IMR-90 (cell line): ENCODE results near the gene DYSF. TPM values are rescaled to one million over a fixed set of nuclear protein-coding genes. Genes with fewer than 3 reads are reported as not detected.

Experiments
- ATAC-seq: fragments of 200-7000 bp; cut with Tn5 transposase; 2 replicates; pipeline ENCODE4 v1.9.1; 2020; ENCODE audit warnings: low read depth, mild to moderate bottlenecking, moderate library complexity
- BruUV-seq: library from RNA; stranded (reverse); fragments of 400-500 nt; replicated peaks from 2 replicates; lab custom pipeline; 2021; lab: Mats Ljungman, UMichigan
- CTCF ChIA-PET: fragments of 300-600 bp; formaldehyde crosslinking; extraction: SDS; loops from one replicate; lab custom pipeline; 2021; ENCODE audit warnings: antibody characterized with exemption; lab: Yijun Ruan, JAX
- POLR2A ChIA-PET: fragments of 300-600 bp; sonication (Branson Sonifier 250); formaldehyde crosslinking; loops from one replicate; lab custom pipeline; 2022; ENCODE audit warnings: antibody characterized with exemption; ENCODE audit not compliant: unreplicated experiment; lab: Charles Lee
- DNase-seq: peaks from one replicate; pipeline ENCODE4 v3.0.0; 2013
- H2AFZ ChIP-seq: replicated peaks from 2 replicates; pipeline ENCODE3; 2013; ENCODE audit warnings: low read length, mild to moderate bottlenecking; ENCODE audit not compliant: poor library complexity
- H2AK5ac ChIP-seq: 2 replicates; pipeline ENCODE4 v1.6.1; 2013; ENCODE audit warnings: low read depth, low read length, inconsistent platforms
- H2AK9ac ChIP-seq: replicated peaks from 2 replicates; pipeline ENCODE3; 2013; ENCODE audit warnings: mild to moderate bottlenecking, low read depth, low read length, moderate library complexity; ENCODE audit not compliant: poor library complexity
- H2BK120ac ChIP-seq: 2 replicates; pipeline ENCODE4 v1.6.1; 2013; ENCODE audit warnings: low read depth, low read length, inconsistent platforms
- H2BK15ac ChIP-seq: 3 replicates; pipeline ENCODE4 v1.6.1; 2013; ENCODE audit warnings: low read depth, low read length, inconsistent platforms
- H2BK20ac ChIP-seq: 2 replicates; pipeline ENCODE4 v1.6.1; 2013; ENCODE audit warnings: low read depth, mild to moderate bottlenecking, inconsistent platforms, low read length, moderate library complexity
- H2BK5ac ChIP-seq: 2 replicates; pipeline ENCODE4 v1.6.1; 2013; ENCODE audit warnings: mild to moderate bottlenecking, low read depth, low read length, inconsistent platforms; ENCODE audit not compliant: poor library complexity, severe bottlenecking
- H3K14ac ChIP-seq: replicated peaks from 2 replicates; pipeline ENCODE4 v1.6.1; 2013; ENCODE audit warnings: low read depth, low read length, inconsistent platforms
- H3K18ac ChIP-seq: 2 replicates; pipeline ENCODE4 v1.6.1; 2013; ENCODE audit warnings: low read depth, low read length, control low read depth
- H3K23ac ChIP-seq: 2 replicates; pipeline ENCODE4 v1.6.1; 2013; ENCODE audit warnings: low read depth, low read length, inconsistent platforms
- H3K27ac ChIP-seq: 2 replicates; pipeline ENCODE4 v1.5.1; 2013; ENCODE audit warnings: mild to moderate bottlenecking, control low read depth, low read length; ENCODE audit not compliant: insufficient read depth
- H3K27me3 ChIP-seq: 2 replicates; pipeline ENCODE4 v1.6.1; 2013; ENCODE audit warnings: low read length; ENCODE audit not compliant: control insufficient read depth, insufficient read depth
- H3K36me3 ChIP-seq: 2 replicates; pipeline ENCODE4 v1.6.1; 2013; ENCODE audit warnings: low read length, mixed read lengths; ENCODE audit not compliant: control insufficient read depth, insufficient read depth
- H3K4ac ChIP-seq: 2 replicates; pipeline ENCODE4 v1.6.1; 2013; ENCODE audit warnings: low read depth, low read length, inconsistent platforms
- H3K4me1 ChIP-seq: 2 replicates; pipeline ENCODE4 v1.6.1; 2013; ENCODE audit warnings: low read length, mixed read lengths; ENCODE audit not compliant: control insufficient read depth, insufficient read depth
- H3K4me2 ChIP-seq: 2 replicates; pipeline ENCODE4 v1.6.1; 2013; ENCODE audit warnings: low read depth, mild to moderate bottlenecking, control low read depth, low read length, moderate library complexity
- H3K4me3 ChIP-seq: 2 replicates; pipeline ENCODE4 v1.5.1; 2013; ENCODE audit warnings: low read depth, mild to moderate bottlenecking, control low read depth, low read length, moderate library complexity; ENCODE audit not compliant: insufficient read depth
- H3K56ac ChIP-seq: 2 replicates; pipeline ENCODE4 v1.6.1; 2013; ENCODE audit warnings: low read length, inconsistent platforms; ENCODE audit not compliant: insufficient read depth; ENCODE audit errors: extremely low read depth
- H3K79me1 ChIP-seq, 2 experiments: 2 replicates each; pipeline ENCODE4 v1.6.1; 2013; ENCODE audit warnings: low read length in 2 of 2, inconsistent platforms in 1 of 2, low read depth in 1 of 2
- H3K9ac ChIP-seq: 2 replicates; pipeline ENCODE4 v1.6.1; 2013; ENCODE audit warnings: low read depth, low read length, control low read depth
- H3K9me1 ChIP-seq: 2 replicates; pipeline ENCODE4 v1.6.1; 2013; ENCODE audit warnings: low read length, inconsistent platforms; ENCODE audit not compliant: insufficient read depth
- H3K9me3 ChIP-seq: 2 replicates; pipeline ENCODE4 v1.6.1; 2013; ENCODE audit warnings: low read length; ENCODE audit not compliant: control insufficient read depth, insufficient read depth
- H4K20me1 ChIP-seq: 2 replicates; pipeline ENCODE4 v1.6.1; 2013; ENCODE audit warnings: low read length, inconsistent platforms; ENCODE audit not compliant: insufficient read depth
- H4K5ac ChIP-seq: 2 replicates; pipeline ENCODE4 v1.6.1; 2013; ENCODE audit warnings: mild to moderate bottlenecking, low read depth, low read length, control low read depth
- H4K8ac ChIP-seq, 2 experiments: 2 replicates each; pipeline ENCODE4 v1.6.1; 2013; ENCODE audit warnings: low read depth in 2 of 2, low read length in 2 of 2, control low read depth in 1 of 2, inconsistent platforms in 1 of 2
- H4K91ac ChIP-seq: 2 replicates; pipeline ENCODE4 v1.6.1; 2013; ENCODE audit warnings: low read depth, low read length, inconsistent platforms; ENCODE audit not compliant: insufficient read depth
- BHLHE40 ChIP-seq: fragments of 150-350 bp; IDR thresholded peaks from 2 replicates; pipeline ENCODE4 v1.6.1; 2016; ENCODE audit warnings: mild to moderate bottlenecking, low read depth, low read length
- CEBPB ChIP-seq: IDR thresholded peaks from 2 replicates; pipeline ENCODE4 v1.6.1; 2012; ENCODE audit warnings: low read depth, low read length, improper control_type of control experiment
- CHD1 ChIP-seq: IDR thresholded peaks from 2 replicates; pipeline ENCODE4 v1.6.1; 2012; ENCODE audit warnings: low read depth, low read length, improper control_type of control experiment
- FOS ChIP-seq: fragments of 150-350 bp; IDR thresholded peaks from 2 replicates; pipeline ENCODE4 v1.6.1; 2016; ENCODE audit warnings: low read depth, low read length
- MAFK ChIP-seq: IDR thresholded peaks from 2 replicates; pipeline ENCODE4 v1.6.1; 2012; ENCODE audit warnings: low read depth, low read length, improper control_type of control experiment
- MAZ ChIP-seq: IDR thresholded peaks from 2 replicates; pipeline ENCODE4 v1.6.1; 2012; ENCODE audit warnings: low read depth, mild to moderate bottlenecking, low read length, improper control_type of control experiment, moderate library complexity, borderline replicate concordance
- MXI1 ChIP-seq: IDR thresholded peaks from 2 replicates; pipeline ENCODE4 v1.6.1; 2012; ENCODE audit warnings: low read depth, mild to moderate bottlenecking, low read length, moderate library complexity, borderline replicate concordance
- NFE2L2 ChIP-seq: fragments of 150-350 bp; IDR thresholded peaks from 2 replicates; pipeline ENCODE4 v1.6.1; 2016; ENCODE audit warnings: low read depth, mild to moderate bottlenecking, low read length
- POLR2A ChIP-seq: IDR thresholded peaks from 2 replicates; pipeline ENCODE4 v1.6.1; 2012; ENCODE audit warnings: mild to moderate bottlenecking, low read depth, low read length
- RAD21 ChIP-seq: IDR thresholded peaks from 2 replicates; pipeline ENCODE4 v1.6.1; 2012; ENCODE audit warnings: low read length, improper control_type of control experiment
- RCOR1 ChIP-seq: IDR thresholded peaks from 2 replicates; pipeline ENCODE4 v1.6.1; 2012; ENCODE audit warnings: mild to moderate bottlenecking, low read length, improper control_type of control experiment; ENCODE audit not compliant: insufficient replicate concordance
- RFX5 ChIP-seq: IDR thresholded peaks from 2 replicates; pipeline ENCODE4 v1.8.0; 2012; ENCODE audit warnings: low read depth, mild to moderate bottlenecking, low read length, moderate library complexity
- SMC3 ChIP-seq: fragments of 150-350 bp; IDR thresholded peaks from 2 replicates; pipeline ENCODE4 v1.6.1; 2016; ENCODE audit warnings: low read depth, mild to moderate bottlenecking, antibody characterized with exemption, low read length, moderate library complexity
- WGBS, 2 experiments: methylation state at CpG; one replicate each; pipeline versions ENCODE4 v1.1.5 to v1.1.7; 2013; ENCODE audit warnings: missing lambda C conversion rate in 2 of 2; ENCODE audit not compliant: insufficient read length in 1 of 2; ENCODE audit errors: extremely low coverage in 2 of 2; 5-methylcytosine and 5-hydroxymethylcytosine counted together
- dilution Hi-C: fragments of 300-500 bp; cut with HindIII; formaldehyde crosslinking; loops from one replicate; pipeline ENCODE4 v1.14.3; 2018; ENCODE audit warnings: low sequenced_read_pairs; ENCODE audit not compliant: unreplicated experiment
- in situ Hi-C: fragments of 300-500 bp; cut with MboI; formaldehyde crosslinking; loops from 3 replicates; pipeline ENCODE4 v1.14.3; 2019; ENCODE audit warnings: low sequenced_read_pairs, inconsistent platforms, mixed read lengths
- intact Hi-C: fragments of 100-400 bp; cut with micrococcal nuclease; formaldehyde crosslinking; loops from 2 replicates; pipeline ENCODE4 v1.10.0; 2022
- polyA plus RNA-seq, 3 experiments: library from polyadenylated mRNA; depleted of rRNA; stranded (reverse); fragments of >200 nt; gene quantifications; 2 replicates each; pipeline ENCODE4 v1.2.3, GENCODE V29; 2012; ENCODE audit warnings: low replicate concordance in 1 of 3
- total RNA-seq: library from RNA; depleted of rRNA; stranded (reverse); fragments of >200 nt; gene quantifications from 2 replicates; pipeline ENCODE4 v1.2.3, GENCODE V29; 2012
- TF ChIP-seq, protein P1 (sequence below): conservative IDR thresholded peaks from 2 replicates; pipeline ENCODE4 v1.5.1; 2012; ENCODE audit warnings: mild to moderate bottlenecking, low read depth, low read length, improper control_type of control experiment
- TF ChIP-seq, protein P2 (sequence below): fragments of 150-350 bp; IDR thresholded peaks from 2 replicates; pipeline ENCODE4 v1.6.1; 2016; ENCODE audit warnings: low read depth, mild to moderate bottlenecking, low read length, moderate library complexity, borderline replicate concordance
- TF ChIP-seq, protein P3 (sequence below): fragments of 150-350 bp; IDR thresholded peaks from 2 replicates; pipeline ENCODE4 v1.6.1; 2017; ENCODE audit warnings: mild to moderate bottlenecking, antibody characterized with exemption, low read length, low read depth

Gene DYSF
- total and polyA plus RNA-seq, 2 of the 4 experiments (the other 2 are of a cell fraction), result 0.09 to 0.18 TPM

DNA sequence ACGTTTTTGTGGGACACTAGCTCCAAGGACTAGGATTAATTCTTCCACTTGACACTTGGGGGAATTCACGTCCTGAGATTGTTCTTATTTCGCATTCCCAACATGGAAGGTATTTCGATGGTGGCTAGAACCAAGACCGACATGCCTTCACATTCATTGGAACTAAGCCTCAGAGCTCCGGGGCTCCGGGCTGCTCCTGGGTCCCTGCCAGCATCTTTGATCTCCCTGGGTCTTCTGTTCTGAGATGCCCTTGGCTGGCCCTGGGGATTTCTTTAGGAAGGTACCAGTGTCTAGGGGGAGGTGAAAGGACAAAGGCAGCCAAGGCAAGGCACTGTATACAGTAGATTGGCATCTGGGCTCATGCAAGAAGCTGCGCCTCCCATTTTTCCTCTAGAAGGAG lies 76.8 kb downstream of the DYSF start:
- Histone ChIP-seq H3K9me3 (no peaks in the 10 kb centered on the region), H3K14ac (no peak overlapping the region), H3K79me1 (no peaks in the 10 kb centered on the region), H3K27ac (no peak overlapping the region), H3K4ac (no peak overlapping the region), H3K4me3 (no peak overlapping the region), H3K18ac (no peak overlapping the region), H3K23ac (no peak overlapping the region), H3K27me3 (peaks cover 27% of the 10 kb centered on the region), H4K5ac (no peak overlapping the region), H3K4me2 (no peak overlapping the region), H4K91ac (no peak overlapping the region), H4K8ac (no peak overlapping the region), H4K20me1 (no peaks in the 10 kb centered on the region), H2BK15ac (no peak overlapping the region), H2AK5ac (no peak overlapping the region), H3K9me1 (no peaks in the 10 kb centered on the region), H2BK5ac (no peak overlapping the region), H2AK9ac (no peak overlapping the region), H3K36me3 (no peaks in the 10 kb centered on the region), H2AFZ (no peak overlapping the region), H2BK120ac (no peak overlapping the region), H3K9ac (no peak overlapping the region), H3K4me1 (no peaks in the 10 kb centered on the region), H2BK20ac (no peak overlapping the region), H3K56ac (no peak overlapping the region)
- ChIA-PET CTCF (no interaction called here), POLR2A (interaction anchor here (0.6 kb wide), 1 partner anchor 84 kb away, joined by 4 read pairs; no protein-coding TSS in a partner anchor)
- dilution Hi-C loops, result no loop called here
- TF ChIP-seq CHD1 (no peak), SMC3 (no peak), CEBPB (no peak), BHLHE40 (no peak), NFE2L2 (no peak), POLR2A (no peak), RAD21 (no peak), RCOR1 (no peak), RFX5 (no peak), MAZ (no peak), MAFK (no peak), FOS (no peak), MXI1 (no peak)
- TF ChIP-seq, protein P1, sequence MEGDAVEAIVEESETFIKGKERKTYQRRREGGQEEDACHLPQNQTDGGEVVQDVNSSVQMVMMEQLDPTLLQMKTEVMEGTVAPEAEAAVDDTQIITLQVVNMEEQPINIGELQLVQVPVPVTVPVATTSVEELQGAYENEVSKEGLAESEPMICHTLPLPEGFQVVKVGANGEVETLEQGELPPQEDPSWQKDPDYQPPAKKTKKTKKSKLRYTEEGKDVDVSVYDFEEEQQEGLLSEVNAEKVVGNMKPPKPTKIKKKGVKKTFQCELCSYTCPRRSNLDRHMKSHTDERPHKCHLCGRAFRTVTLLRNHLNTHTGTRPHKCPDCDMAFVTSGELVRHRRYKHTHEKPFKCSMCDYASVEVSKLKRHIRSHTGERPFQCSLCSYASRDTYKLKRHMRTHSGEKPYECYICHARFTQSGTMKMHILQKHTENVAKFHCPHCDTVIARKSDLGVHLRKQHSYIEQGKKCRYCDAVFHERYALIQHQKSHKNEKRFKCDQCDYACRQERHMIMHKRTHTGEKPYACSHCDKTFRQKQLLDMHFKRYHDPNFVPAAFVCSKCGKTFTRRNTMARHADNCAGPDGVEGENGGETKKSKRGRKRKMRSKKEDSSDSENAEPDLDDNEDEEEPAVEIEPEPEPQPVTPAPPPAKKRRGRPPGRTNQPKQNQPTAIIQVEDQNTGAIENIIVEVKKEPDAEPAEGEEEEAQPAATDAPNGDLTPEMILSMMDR, result no peak
- TF ChIP-seq, protein P2, sequence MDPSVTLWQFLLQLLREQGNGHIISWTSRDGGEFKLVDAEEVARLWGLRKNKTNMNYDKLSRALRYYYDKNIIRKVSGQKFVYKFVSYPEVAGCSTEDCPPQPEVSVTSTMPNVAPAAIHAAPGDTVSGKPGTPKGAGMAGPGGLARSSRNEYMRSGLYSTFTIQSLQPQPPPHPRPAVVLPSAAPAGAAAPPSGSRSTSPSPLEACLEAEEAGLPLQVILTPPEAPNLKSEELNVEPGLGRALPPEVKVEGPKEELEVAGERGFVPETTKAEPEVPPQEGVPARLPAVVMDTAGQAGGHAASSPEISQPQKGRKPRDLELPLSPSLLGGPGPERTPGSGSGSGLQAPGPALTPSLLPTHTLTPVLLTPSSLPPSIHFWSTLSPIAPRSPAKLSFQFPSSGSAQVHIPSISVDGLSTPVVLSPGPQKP, result no peak
- TF ChIP-seq, protein P3, sequence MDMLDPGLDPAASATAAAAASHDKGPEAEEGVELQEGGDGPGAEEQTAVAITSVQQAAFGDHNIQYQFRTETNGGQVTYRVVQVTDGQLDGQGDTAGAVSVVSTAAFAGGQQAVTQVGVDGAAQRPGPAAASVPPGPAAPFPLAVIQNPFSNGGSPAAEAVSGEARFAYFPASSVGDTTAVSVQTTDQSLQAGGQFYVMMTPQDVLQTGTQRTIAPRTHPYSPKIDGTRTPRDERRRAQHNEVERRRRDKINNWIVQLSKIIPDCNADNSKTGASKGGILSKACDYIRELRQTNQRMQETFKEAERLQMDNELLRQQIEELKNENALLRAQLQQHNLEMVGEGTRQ, result no peak
- DNase-seq (no peak), ATAC-seq (no peak)
- no TSS peak for BruUV-seq
- WGBS, 2 experiments, result 80% methylated on average over 1 of the region's 8 CpGs; no CpG with 5 or more reads in 1 of the 2 experiments
- in situ Hi-C loops, result loop anchor here (25.0 kb wide), 3 partner anchors 1057 to 1357 kb away; partner anchors contain the start of gene SPR
- intact Hi-C loops, result no loop called here
